ENCODE results near the gene CHTF8.

The CHTF8 gene

DNA sequence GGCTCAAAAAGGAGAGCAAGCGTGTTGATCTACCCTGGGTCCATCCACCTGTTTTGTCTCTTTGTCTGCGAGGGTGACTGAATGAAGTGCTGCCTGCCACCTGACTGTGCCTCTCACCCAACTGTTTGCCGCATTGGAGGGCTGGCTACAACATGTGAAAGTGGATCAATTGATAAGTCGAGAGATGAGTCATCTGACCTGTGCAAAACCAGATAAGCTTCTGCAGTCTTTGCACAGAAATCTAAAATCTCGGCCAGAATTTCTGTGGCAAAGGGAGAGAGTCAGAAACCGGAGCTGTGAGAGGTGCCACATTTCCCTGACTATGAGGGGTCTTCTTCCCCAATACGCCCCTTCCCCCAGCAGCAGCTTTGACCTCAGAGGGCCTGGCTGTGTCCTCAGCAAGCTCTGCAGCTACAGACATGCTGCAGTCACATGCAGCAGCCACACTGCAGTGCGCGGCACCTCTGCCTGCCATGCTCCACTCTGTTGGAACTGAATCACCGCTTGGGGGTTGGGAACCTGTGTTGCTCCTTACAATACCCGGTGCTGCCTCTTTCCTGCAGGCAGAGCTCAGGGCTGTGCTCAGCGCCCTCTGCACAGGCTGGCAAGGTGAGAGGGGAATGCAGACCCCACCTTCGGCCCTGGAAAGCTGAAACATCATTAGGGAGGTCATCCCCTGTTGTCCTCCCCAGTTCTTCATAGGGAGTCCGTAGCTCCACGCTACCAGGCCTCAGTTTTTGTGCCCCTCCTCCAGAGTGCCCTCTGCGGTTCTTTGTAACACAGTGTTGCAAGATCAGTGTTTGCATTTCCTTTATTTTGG, 43.1 kb downstream of the CHTF8 start:
- in situ Hi-C loops (cut with HindIII; ENCODE audit: low sequenced_read_pairs): loop anchor here (5.0 kb wide), 1 partner anchor 97 kb away; no protein-coding TSS in a partner anchor

DNA sequence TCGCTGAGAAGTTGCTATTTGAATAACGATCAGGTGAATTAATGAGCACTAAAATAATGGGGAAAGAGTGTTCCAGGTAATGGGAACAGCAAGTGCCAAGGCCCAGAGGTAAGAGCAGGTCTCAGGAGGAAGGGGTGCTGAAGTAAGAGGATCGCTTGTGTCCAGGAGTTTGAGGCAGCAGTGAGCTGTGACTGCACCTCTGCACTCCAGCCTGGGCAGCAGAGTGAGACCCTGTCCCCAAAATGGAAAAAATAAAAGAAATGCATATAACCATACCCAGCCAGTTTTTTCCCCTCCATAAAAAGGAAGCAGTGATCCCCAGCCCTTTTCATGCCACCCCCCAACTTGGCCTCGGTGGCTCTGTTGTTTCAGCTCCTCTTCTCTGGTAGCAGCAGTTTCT, 43.7 kb downstream of the CHTF8 start:
- in situ Hi-C loops (cut with HindIII; ENCODE audit: low sequenced_read_pairs): loop anchor here (5.0 kb wide), 1 partner anchor 96 kb away; no protein-coding TSS in a partner anchor

DNA sequence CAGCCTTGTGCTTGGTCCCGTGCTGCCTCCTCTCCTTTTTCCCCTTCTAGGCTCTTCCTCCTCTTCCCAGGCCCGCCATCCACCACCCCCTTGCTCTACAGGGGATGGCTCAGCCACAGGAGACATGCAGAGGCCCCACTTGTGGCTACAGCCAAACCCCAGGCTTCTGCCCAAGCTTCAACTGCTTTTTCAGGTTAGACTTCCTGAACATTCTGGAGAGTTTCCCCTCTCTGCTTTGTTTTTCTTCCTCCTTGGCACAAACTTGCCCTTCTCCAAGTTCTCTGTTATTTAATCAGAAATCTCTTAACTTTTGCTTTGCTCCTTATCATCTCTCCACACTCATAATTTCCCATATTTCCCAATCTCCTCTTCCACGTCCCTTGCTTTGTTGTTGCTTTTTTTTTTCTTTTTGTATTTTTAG, 45.2 kb downstream of the CHTF8 start:
- in situ Hi-C loops (cut with HindIII; ENCODE audit: low sequenced_read_pairs): loop anchor here (5.0 kb wide), 1 partner anchor 95 kb away; no protein-coding TSS in a partner anchor

DNA sequence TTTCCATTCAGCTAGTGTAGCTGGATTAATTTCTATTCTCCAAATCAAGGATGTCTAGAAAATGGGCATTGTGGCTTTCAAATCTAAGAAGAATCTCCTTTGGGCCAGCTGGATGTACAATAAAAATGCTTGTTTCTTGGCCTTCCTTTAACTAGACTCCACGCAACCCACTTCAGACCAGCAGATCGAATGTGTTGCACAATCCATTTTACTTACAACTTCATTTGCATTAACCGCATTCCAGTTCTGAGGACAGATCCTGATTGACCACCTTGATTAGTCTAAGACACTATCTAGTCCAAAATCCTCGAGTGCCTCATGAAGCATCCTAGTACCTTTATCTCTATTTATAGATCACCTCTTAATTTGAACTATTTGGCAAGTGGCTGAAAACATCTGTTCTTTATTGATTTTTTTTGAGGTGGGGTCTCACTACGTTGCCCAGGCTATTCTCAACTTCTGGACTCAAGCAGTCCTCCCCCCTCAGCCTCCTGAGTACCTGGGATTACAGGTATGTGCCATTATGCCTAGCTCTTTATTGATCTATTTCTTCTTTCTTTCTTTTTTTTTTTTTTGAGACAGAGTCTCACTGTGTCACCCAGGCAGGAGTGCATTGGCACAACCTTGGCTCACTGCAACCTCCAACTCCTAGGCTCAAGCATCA, 47.2 kb downstream of the CHTF8 start:
- in situ Hi-C loops (cut with HindIII; ENCODE audit: low sequenced_read_pairs): loop anchor here (5.0 kb wide), 1 partner anchor 93 kb away; no protein-coding TSS in a partner anchor

DNA sequence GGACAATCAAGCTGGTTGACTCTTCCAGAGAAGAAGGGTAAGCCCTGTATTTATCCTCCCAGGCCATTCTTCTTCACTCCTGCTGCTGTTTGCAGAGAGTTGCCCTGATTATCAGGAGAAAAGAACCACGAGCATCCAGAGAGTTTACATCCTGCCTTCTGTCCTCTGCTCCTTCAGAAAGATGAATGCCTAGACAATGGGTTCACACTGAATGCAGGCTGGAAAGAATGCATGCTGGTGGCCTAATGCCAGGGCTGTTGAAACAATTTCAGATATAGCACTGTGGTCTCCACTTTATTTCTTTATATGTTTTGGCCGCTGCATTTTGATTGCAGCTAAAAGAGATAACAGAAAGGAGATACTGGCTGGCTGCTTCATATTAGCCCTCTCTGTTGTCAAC, 48.1 kb downstream of the CHTF8 start:
- in situ Hi-C loops (cut with HindIII; ENCODE audit: low sequenced_read_pairs): no loop called here

DNA sequence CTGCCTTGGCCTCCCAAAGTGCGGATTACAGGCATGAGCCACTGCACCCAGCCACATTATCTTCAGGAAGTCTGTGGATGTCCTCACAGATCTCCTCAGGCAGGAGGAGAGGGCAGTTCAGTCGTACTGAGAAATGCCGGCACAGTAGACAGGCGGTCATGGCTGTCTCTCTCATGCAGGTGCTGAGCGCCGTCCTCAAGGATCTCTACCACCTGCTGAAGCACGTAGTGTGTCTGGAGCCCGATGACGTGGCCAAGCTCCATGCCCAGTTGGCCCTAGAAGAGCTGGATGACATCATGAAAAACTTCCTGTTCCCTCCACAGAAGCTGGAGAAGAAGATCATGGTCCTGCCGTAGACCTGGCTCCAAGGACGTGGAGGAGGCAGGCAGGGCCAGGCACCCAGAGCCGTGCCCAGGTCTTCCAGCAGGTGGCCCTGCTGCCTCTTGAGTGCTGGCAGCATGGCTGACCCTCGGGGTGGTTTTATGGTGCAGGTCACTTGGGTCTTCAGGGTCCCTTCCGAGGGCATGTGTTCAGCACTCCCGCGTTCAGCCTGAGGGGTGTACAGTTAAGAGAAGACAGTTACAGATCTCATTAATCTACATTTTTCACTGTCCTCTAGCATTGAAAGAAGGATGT, 49.0 kb downstream of the CHTF8 start:
- in situ Hi-C loops (cut with HindIII; ENCODE audit: low sequenced_read_pairs): no loop called here

DNA sequence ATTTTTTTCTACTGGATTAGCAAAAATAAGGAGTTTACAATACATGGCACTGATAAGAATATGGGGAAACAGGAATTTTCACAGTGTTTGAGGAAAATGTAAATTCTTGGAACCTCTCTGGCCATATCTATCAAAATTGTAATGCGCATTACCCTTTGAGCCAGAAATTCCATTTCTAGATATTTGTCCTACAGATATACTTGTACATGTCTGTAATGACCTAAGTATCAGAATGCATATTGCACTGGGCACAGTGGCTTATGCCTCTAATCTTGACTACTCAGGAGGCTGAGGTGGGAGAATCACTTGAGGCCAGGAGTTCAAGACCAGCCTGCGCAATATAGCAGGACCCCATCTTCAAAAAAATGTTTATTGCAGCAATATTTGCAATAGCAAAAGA, 52.7 kb downstream of the CHTF8 start:
- in situ Hi-C loops (cut with HindIII; ENCODE audit: low sequenced_read_pairs): no loop called here

DNA sequence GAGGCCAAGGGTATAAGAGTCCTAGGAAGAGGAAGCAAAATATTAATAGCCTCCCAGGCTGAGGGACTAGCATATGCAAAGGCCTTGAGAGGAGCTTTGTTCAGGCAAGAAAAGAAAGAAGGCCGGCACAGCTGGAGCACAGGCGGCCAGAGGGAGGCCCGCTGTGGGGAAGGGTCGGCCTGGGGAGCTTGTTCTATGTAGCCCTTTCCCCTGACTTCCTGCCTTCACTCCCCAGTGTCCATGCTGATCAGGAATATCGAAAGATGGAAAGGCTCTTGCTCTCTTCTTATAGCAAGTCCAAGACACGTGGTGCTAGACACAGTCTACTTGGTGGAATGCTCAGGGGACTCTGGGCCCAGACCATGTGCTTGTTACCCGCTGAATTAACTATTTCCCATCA, 54.3 kb downstream of the CHTF8 start:
- in situ Hi-C loops (cut with HindIII; ENCODE audit: low sequenced_read_pairs): no loop called here

DNA sequence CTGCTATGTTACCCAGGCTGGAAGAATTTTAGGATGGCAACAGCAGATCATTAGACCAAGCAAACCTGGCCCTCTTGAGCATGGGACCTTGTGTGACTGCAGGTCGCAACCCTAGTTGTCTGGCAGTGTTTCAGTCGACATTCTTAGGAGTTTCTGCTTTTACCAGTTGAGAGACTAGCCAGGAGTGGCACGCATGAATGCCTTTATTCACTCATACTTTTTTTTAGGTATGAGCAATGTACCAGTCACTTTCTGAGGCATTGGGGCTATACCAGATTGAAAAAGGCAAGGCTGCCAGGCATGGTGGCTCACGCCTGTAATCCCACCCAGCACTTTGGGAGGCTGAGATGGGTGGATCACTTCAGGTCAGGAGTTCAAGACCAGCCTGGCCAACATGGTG, 55.1 kb downstream of the CHTF8 start:
- in situ Hi-C loops (cut with HindIII; ENCODE audit: low sequenced_read_pairs): no loop called here

DNA sequence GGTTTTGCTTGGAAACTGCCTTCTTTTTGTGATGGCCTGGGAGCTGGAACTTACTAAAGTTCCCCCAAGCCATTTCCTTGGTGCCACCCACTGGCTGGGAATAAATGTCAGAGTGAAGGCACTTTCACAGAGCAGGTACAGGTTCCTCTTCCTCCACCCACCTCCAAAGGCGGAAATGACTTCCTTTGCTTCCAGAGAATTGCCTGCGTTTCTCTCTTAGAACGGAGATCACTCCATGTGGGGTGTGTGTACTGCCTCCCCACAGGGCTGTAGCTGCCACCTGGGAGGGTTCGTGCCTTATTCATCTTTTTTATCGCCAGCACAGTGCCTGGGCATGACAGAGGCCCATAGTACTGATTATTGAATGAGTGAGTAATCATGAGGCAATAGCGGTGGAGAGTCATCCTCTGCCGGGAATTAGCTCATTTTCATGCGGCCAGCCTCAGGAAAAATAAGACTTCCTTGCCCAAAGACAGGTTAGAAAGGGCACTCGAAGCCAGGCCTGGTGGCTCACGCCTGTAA, 59.1 kb downstream of the CHTF8 start:
- in situ Hi-C loops (cut with HindIII; ENCODE audit: low sequenced_read_pairs): no loop called here

DNA sequence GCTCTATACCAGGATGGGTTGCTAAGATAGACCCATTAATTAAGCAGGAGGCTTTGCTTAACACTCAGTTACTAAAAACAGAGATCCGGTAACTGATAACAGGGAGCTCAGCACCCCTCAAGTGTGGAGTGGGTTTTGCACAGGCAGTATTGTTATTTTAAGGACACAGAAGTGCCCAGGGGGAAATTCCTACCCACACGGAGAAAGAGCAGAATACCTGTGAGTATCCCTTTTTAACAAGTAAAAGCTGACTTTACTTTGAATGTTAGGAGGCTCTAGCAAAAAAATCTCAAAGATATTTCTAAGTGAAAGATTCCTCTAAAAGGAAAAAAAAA, 59.8 kb downstream of the CHTF8 start:
- in situ Hi-C loops (cut with HindIII; ENCODE audit: low sequenced_read_pairs): no loop called here

DNA sequence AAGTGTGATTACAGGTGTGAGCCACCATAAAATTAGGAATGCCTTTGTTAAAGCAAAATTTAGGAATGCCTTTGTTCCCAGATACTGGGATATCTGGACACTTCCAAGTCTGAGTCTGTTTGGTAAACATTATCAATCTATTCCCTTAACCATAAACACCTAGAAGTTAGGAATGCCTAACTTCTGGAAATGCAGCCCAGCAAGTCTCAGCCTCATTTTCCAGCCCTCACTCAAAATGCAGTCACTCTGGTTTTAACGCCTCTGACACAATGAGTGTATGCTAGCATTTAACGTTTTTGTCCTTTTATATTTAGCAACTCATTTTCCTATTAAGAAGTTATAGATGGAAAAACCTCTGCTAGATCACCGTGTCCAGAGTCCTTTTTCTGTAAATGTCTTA, 61.4 kb downstream of the CHTF8 start:
- in situ Hi-C loops (cut with HindIII; ENCODE audit: low sequenced_read_pairs): no loop called here

DNA sequence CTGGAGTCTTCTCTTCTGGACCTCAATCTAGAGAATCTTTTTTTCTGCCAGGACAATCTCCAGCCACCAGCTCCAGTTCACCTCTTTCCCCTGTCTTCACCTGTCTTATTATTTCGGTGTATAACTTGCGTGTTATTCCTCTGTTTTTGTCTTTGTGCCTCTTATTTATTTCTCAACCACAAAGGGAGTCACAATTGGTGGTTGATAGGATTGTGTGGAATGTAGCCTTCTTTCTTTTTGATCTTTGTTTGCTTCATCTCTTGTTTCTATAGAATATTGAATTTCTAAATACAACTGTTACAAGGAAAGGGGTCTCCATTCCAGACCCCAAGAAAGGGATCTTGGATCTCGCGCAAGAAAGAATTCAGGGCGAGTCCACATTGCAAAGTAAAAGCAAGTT, 62.9 kb downstream of the CHTF8 start:
- in situ Hi-C loops (cut with HindIII; ENCODE audit: low sequenced_read_pairs): no loop called here

Data from endothelial cell of hepatic sinusoid (primary cell).